GM12878 (cell line): ENCODE data around the gene DNAJC6. TPM values are rescaled to one million over a fixed set of nuclear protein-coding genes. Genes with fewer than 3 reads are reported as not detected.

Experiments
- ATAC-seq: fragments of 200-7000 bp; cut with Tn5 transposase; 3 replicates; pipeline ENCODE4 v1.9.1; 2020; ENCODE audit warnings: mild to moderate bottlenecking, moderate library complexity
- BruUV-seq: library from RNA; stranded (reverse); fragments of 400-500 nt; replicated peaks from 2 replicates; lab custom pipeline; 2021; lab: Mats Ljungman, UMichigan
- CTCF ChIA-PET: fragments of 300-600 bp; sonication (Branson Sonifier 250); formaldehyde crosslinking; extraction: SDS; loops from one replicate; lab custom pipeline; 2021; ENCODE audit warnings: inconsistent platforms; lab: Yijun Ruan, JAX
- POLR2A ChIA-PET: fragments of 350-600 bp; formaldehyde crosslinking; extraction: SDS; loops from one replicate; lab custom pipeline; 2021; ENCODE audit warnings: inconsistent platforms; lab: Charles Lee
- RAD21 ChIA-PET: fragments of 300-600 bp; sonication (Branson Sonifier 250); formaldehyde crosslinking; loops from one replicate; lab custom pipeline; 2023; ENCODE audit warnings: antibody characterized with exemption; ENCODE audit not compliant: unreplicated experiment; lab: Charles Lee
- SMC1A ChIA-PET: fragments of 300-600 bp; sonication (Branson Sonifier 250); formaldehyde crosslinking; loops from one replicate; lab custom pipeline; 2023; ENCODE audit not compliant: unreplicated experiment, uncharacterized antibody; lab: Charles Lee
- DNase-seq: peaks from one replicate; pipeline ENCODE4 v3.0.0-alpha.2; 2011; ENCODE audit warnings: low read depth, low spot score
- FAIRE-seq: peaks from 3 replicates; lab custom pipeline; 2011; peaks lifted over from hg19 to GRCh38; lab: Jason Lieb, UNC
- H2AFZ ChIP-seq: 2 replicates; pipeline ENCODE4 v1.6.0; 2011; ENCODE audit warnings: low read depth, low read length, control low read depth; ENCODE audit not compliant: control insufficient read depth
- H3K27ac ChIP-seq: 2 replicates; pipeline ENCODE4 v1.5.1; 2011; ENCODE audit warnings: control low read depth; ENCODE audit not compliant: control insufficient read depth, insufficient read depth
- H3K27me3 ChIP-seq, 2 experiments: replicated peaks in 1 of 2; 2 replicates each; pipeline versions ENCODE4 v1.6.0 to v1.6.1; 2011; ENCODE audit warnings: low read length in 1 of 2; ENCODE audit not compliant: control insufficient read depth in 2 of 2, insufficient read depth in 2 of 2
- H3K36me3 ChIP-seq, 2 experiments: 2 replicates each; pipeline ENCODE4 v1.5.1; 2011; ENCODE audit warnings: low read length in 1 of 2; ENCODE audit not compliant: control insufficient read depth in 2 of 2, insufficient read depth in 2 of 2
- H3K4me1 ChIP-seq: 2 replicates; pipeline ENCODE4 v1.6.1; 2011; ENCODE audit warnings: mild to moderate bottlenecking, low read length, moderate library complexity, mixed read lengths; ENCODE audit not compliant: control insufficient read depth, insufficient read depth
- H3K4me2 ChIP-seq: 2 replicates; pipeline ENCODE4 v1.6.0; 2011; ENCODE audit warnings: control low read depth; ENCODE audit not compliant: control insufficient read depth, insufficient read depth
- H3K4me3 ChIP-seq: fragments of 200-600 bp; sonication (generic); 2 replicates; pipeline ENCODE4 v1.5.1; 2016
- H3K79me2 ChIP-seq: 2 replicates; pipeline ENCODE4 v1.6.0; 2011; ENCODE audit warnings: low read length; ENCODE audit not compliant: control insufficient read depth, insufficient read depth
- H3K9ac ChIP-seq: 2 replicates; pipeline ENCODE4 v1.8.0; 2011; ENCODE audit warnings: low read length, control low read depth, mixed read lengths; ENCODE audit not compliant: control insufficient read depth, insufficient read depth
- H3K9me3 ChIP-seq: replicated peaks from 3 replicates; pipeline ENCODE4 v1.5.1; 2011; ENCODE audit warnings: mild to moderate bottlenecking, low read length; ENCODE audit not compliant: control insufficient read depth, insufficient read depth
- H4K20me1 ChIP-seq: 2 replicates; pipeline ENCODE4 v1.6.0; 2011; ENCODE audit not compliant: control insufficient read depth, insufficient read depth
- CEBPZ ChIP-seq: fragments of 150-350 bp; IDR thresholded peaks from 2 replicates; pipeline ENCODE4 v1.6.1; 2016; ENCODE audit warnings: low read depth, low read length
- CHD4 ChIP-seq: fragments of 200-600 bp; sonication (generic); IDR thresholded peaks from 2 replicates; pipeline ENCODE4 v1.6.1; 2016; ENCODE audit warnings: mild to moderate bottlenecking
- FOS ChIP-seq: IDR thresholded peaks from 3 replicates; pipeline ENCODE4 v1.6.1; 2011; ENCODE audit warnings: borderline replicate concordance; ENCODE audit not compliant: insufficient read length; ENCODE audit errors: extremely low read depth
- MTA3 ChIP-seq: IDR thresholded peaks from 2 replicates; pipeline ENCODE4 v1.6.1; 2012; ENCODE audit warnings: low read length, inconsistent platforms, borderline replicate concordance
- MYB ChIP-seq: fragments of 150-350 bp; IDR thresholded peaks from 2 replicates; pipeline ENCODE4 v1.6.1; 2014; ENCODE audit warnings: mild to moderate bottlenecking, low read depth, low read length, borderline replicate concordance
- PKNOX1 ChIP-seq: fragments of 450-650 bp; IDR thresholded peaks from 2 replicates; pipeline ENCODE4 v1.6.1; 2016; ENCODE audit warnings: mild to moderate bottlenecking
- RELA ChIP-seq: fragments of 450-650 bp; IDR thresholded peaks from 2 replicates; pipeline ENCODE4 v1.8.0; 2014; ENCODE audit warnings: borderline replicate concordance; ENCODE audit not compliant: partially characterized antibody
- ZBTB4 ChIP-seq: fragments of 450-650 bp; formaldehyde crosslinking; IDR thresholded peaks from 2 replicates; pipeline ENCODE4 v1.4.0; 2022; ENCODE audit warnings: mild to moderate bottlenecking, moderate library complexity
- WGBS: methylation state at CpG from one replicate; pipeline ENCODE4 v1.1.6; 2016; ENCODE audit warnings: low lambda C conversion rate; ENCODE audit not compliant: insufficient replicate concordance, insufficient coverage; ENCODE audit errors: missing lambda C conversion rate; 5-methylcytosine and 5-hydroxymethylcytosine counted together
- in situ Hi-C: fragments of 300-500 bp; cut with MboI; formaldehyde crosslinking; loops from 9 replicates; pipeline ENCODE4 v1.14.3; 2018; ENCODE audit warnings: mixed read lengths
- intact Hi-C: fragments of 100-400 bp; cut with micrococcal nuclease; formaldehyde crosslinking; loops from one replicate; pipeline ENCODE4 v1.14.2; 2022; ENCODE audit not compliant: unreplicated experiment
- polyA plus RNA-seq, 11 experiments: library from polyadenylated mRNA; depleted of rRNA in 4 of 11; unstranded in 6 of 11; stranded (reverse) in 5 of 11; fragments of >200 nt; fragmentation: Nextera tagmentation in 4 of 11; fragmentation: Illumina TruSeq in 1 of 11; extraction: Ambion mirVana in 4 of 11; extraction: Trizol in 1 of 11; gene quantifications; 1 replicate in 1 of 11; 2 replicates in 10 of 11; pipeline versions ENCODE4 v1.2.1 to v1.2.3, GENCODE V29; 2011 to 2016; ENCODE audit warnings: inconsistent platforms in 2 of 11, missing spikeins in 2 of 11, low read depth in 1 of 11
- total RNA-seq, 4 experiments: library from RNA; depleted of rRNA in 3 of 4; stranded (reverse); fragments of >200 nt in 3 of 4; fragmentation: Illumina TruSeq in 1 of 4; extraction: Trizol in 1 of 4; gene quantifications; 2 replicates each; pipeline versions ENCODE4 v1.2.1 to v1.2.3, GENCODE V29; 2013 to 2021

DNAJC6 gene
- total and polyA plus RNA-seq, 10 of the 15 experiments (the other 5 are each of a cell fraction or from before 2014, with no cell fraction given), result 0.08 to 4.3 (median 2.7) TPM

GRCh38 chr1:65277605-65278347, 31.6 kb upstream of the DNAJC6 start:
- no TSS peak for BruUV-seq
- H3K9ac ChIP-seq, result no peak overlapping the region
- H3K4me3 ChIP-seq, result no peak overlapping the region
- no peak overlapping the region for H2AFZ ChIP-seq
- ChIA-PET SMC1A (no interaction called here), POLR2A (no interaction called here), RAD21 (no interaction called here), CTCF (no interaction called here)
- no peaks in the 10 kb centered on the region; a peak in 1 of 4 replicates for H3K27me3 ChIP-seq
- no peaks in the 10 kb centered on the region for H4K20me1 ChIP-seq
- TF ChIP-seq MTA3 (no peak), MYB (no peak), CHD4 (no peak), PKNOX1 (no peak), FOS (no peak)
- H3K36me3 ChIP-seq, result no peaks in the 10 kb centered on the region
- no peaks in the 10 kb centered on the region for H3K79me2 ChIP-seq
- intact Hi-C loops (no loop called here), in situ Hi-C loops (no loop called here)
- H3K4me2 ChIP-seq, result no peak overlapping the region
- no peak overlapping the region for H3K27ac ChIP-seq
- no peak for DNase-seq
- H3K4me1 ChIP-seq, result no peaks in the 10 kb centered on the region
- no peak for ATAC-seq
- 66% methylated on average over 10 of the region's 10 CpGs for WGBS
- H3K9me3 ChIP-seq, result no peaks in the 10 kb centered on the region
- FAIRE-seq, result no peak

GRCh38 chr1:65278376-65279069, 30.8 kb upstream of the DNAJC6 start:
- ATAC-seq, result no peak
- DNase-seq, result no peak
- H3K4me2 ChIP-seq, result no peak overlapping the region
- no peak overlapping the region for H2AFZ ChIP-seq
- RAD21 ChIA-PET, result no interaction called here
- CTCF ChIA-PET, result no interaction called here
- H3K36me3 ChIP-seq, result no peaks in the 10 kb centered on the region
- no peaks in the 10 kb centered on the region for H3K79me2 ChIP-seq
- BruUV-seq, result no TSS peak
- H4K20me1 ChIP-seq, result no peaks in the 10 kb centered on the region
- intact Hi-C loops, result no loop called here
- H3K27me3 ChIP-seq, result no peaks in the 10 kb centered on the region; a peak in 1 of 4 replicates
- POLR2A ChIA-PET, result no interaction called here
- H3K4me1 ChIP-seq, result no peaks in the 10 kb centered on the region
- SMC1A ChIA-PET, result no interaction called here
- no peak for FAIRE-seq
- no peaks in the 10 kb centered on the region for H3K9me3 ChIP-seq
- in situ Hi-C loops, result no loop called here
- 55% methylated on average over 5 of the region's 5 CpGs for WGBS
- H3K4me3 ChIP-seq, result no peak overlapping the region
- no peak overlapping the region for H3K27ac ChIP-seq
- no peak overlapping the region for H3K9ac ChIP-seq
- TF ChIP-seq CEBPZ (no peak), MTA3 (no peak), ZBTB4 (no peak), RELA (no peak)
